Activated CD8-positive, alpha-beta T cell treated with anti-CD3 and anti-CD28 coated beads, Interleukin-2, amount 10 ng/mL, durations not matched to agents 7 days and 5 days (primary cell): Measurements from ENCODE around the gene RPL10. TPM values are rescaled to one million over a fixed set of nuclear protein-coding genes. Genes with fewer than 3 reads are reported as not detected.
"Not testable (repeated sequence)": the region's sequence is repeated elsewhere in the genome, so short reads cannot be mapped to it uniquely, and the experiment has no call there.

Experiments
- ATAC-seq: fragments of 150-1000 bp; cut with Tn5 transposase; one replicate; pipeline ENCODE4 v1.10.0; 2021; ENCODE audit warnings: moderate library complexity
- CTCF ChIA-PET: fragments of 350-600 bp; sonication (Branson Sonifier 250); formaldehyde crosslinking; loops from one replicate; lab custom pipeline; 2021; ENCODE audit warnings: antibody characterized with exemption; lab: Charles Lee
- POLR2A ChIA-PET: fragments of 350-600 bp; sonication (Branson Sonifier 250); formaldehyde crosslinking; loops from one replicate; lab custom pipeline; 2021; ENCODE audit warnings: antibody characterized with exemption; lab: Charles Lee
- DNase-seq: peaks from one replicate; pipeline ENCODE4 v3.0.0-alpha.2; 2020
- H3K27ac Mint-ChIP-seq: one replicate; pipeline ENCODE4 v1.8.0; 2021; ENCODE audit warnings: mild to moderate bottlenecking, mixed read lengths
- H3K27me3 Mint-ChIP-seq: one replicate; pipeline ENCODE4 v1.8.0; 2021; ENCODE audit warnings: low read depth, mixed read lengths
- H3K36me3 Mint-ChIP-seq: one replicate; pipeline ENCODE4 v1.8.0; 2021; ENCODE audit warnings: low read depth, mixed read lengths
- H3K4me1 Mint-ChIP-seq: one replicate; pipeline ENCODE4 v1.8.0; 2021; ENCODE audit warnings: low read depth, mixed read lengths
- H3K4me3 Mint-ChIP-seq: one replicate; pipeline ENCODE4 v1.8.0; 2021; ENCODE audit warnings: mild to moderate bottlenecking, mixed read lengths
- H3K9me3 Mint-ChIP-seq: one replicate; pipeline ENCODE4 v1.8.0; 2022; ENCODE audit warnings: mixed read lengths; ENCODE audit not compliant: insufficient read depth
- total RNA-seq, 2 experiments: library from RNA; stranded (reverse); gene quantifications; one replicate each; pipeline ENCODE4 v1.2.3, GENCODE V29; 2021

The RPL10 gene
- total RNA-seq, 2 experiments from 2014 or later = 2,758 to 2,862 TPM

DNA sequence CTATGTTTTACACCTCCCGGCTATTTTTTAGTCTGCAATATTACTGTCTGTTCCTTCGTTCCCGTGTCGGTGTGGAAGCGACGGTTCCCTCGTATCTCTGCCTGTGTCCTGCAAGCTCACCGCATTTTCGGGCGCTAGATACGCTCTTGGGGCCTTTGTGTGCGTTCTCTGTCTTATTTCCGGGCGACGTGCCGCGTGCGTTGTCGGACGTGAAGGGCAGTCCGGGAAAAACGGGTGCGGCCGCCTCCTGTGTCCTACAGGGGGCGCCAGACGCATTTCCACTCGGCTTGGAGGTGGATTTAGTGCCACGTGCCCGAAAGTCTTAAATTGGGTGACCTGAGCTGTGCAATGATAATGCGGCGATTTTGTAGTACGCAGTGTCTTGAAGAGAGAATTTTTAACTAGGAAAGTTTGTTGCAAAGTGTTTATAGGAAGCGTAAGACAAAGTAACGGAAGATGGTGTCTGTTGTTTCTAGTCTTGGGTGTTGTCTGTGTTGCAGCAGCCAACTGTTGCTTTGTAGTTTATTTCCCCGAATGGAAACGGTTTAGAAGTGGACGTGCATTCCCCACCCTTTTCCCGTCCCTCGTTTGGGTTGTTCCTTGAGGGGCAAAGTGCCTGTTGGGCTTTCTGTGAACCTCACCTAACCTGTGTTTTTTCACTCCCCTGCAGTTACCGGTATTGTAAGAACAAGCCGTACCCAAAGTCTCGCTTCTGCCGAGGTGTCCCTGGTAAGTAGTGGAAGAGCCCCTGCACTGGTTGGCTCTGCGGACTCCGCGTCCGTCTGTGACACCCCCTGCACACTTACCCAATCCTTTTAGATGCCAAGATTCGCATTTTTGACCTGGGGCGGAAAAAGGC is 720 bp downstream of the RPL10 start:
- Mint-ChIP-seq H3K36me3 (peaks cover 40% of the 10 kb centered on the region), H3K4me3 (peak overlapping the region; percentile 90), H3K4me1 (peaks cover 14% of the 10 kb centered on the region), H3K27me3 (no peaks in the 10 kb centered on the region), H3K9me3 (no peaks in the 10 kb centered on the region), H3K27ac (peak overlapping the region; percentile 100)
- ATAC-seq = peak; percentile 36
- POLR2A ChIA-PET = interaction anchor here (0.7 to 3.5 kb wide), 21 partner anchors 12 to 143 kb away, joined by 3 to 55 read pairs (median 4); partner anchors contain the start of genes ATP6AP1, DNASE1L1, SLC10A3 and TAFAZZIN
- CTCF ChIA-PET = interaction anchor here (0.9 to 1.9 kb wide), 10 partner anchors 12 to 143 kb away, joined by 3 to 8 read pairs (median 5); partner anchors contain the start of gene SLC10A3
- DNase-seq = peak; percentile 90

- H3K4me1 Mint-ChIP-seq = peaks cover 14% of the 10 kb centered on the region
- H3K4me3 Mint-ChIP-seq = peak overlapping the region; percentile 90
- peak overlapping the region; percentile 100 for H3K27ac Mint-ChIP-seq
- ATAC-seq = no peak
- ChIA-PET CTCF (interaction anchor here (1.2 to 1.7 kb wide), 4 partner anchors 127 to 142 kb away, joined by 3 to 6 read pairs (median 4); no protein-coding TSS in a partner anchor), POLR2A (interaction anchor here (0.8 to 3.5 kb wide), 10 partner anchors 11 to 141 kb away, joined by 3 to 55 read pairs (median 5); partner anchors contain the start of genes ATP6AP1, DNASE1L1, SLC10A3 and TAFAZZIN)
- peak; percentile 55 for DNase-seq
- peaks cover 40% of the 10 kb centered on the region for H3K36me3 Mint-ChIP-seq
- no peaks in the 10 kb centered on the region for H3K9me3 Mint-ChIP-seq
- H3K27me3 Mint-ChIP-seq = no peaks in the 10 kb centered on the region
These were observed 1.6 kb downstream of the RPL10 start for GRCh38 chrX:154399527-154400368.

DNA sequence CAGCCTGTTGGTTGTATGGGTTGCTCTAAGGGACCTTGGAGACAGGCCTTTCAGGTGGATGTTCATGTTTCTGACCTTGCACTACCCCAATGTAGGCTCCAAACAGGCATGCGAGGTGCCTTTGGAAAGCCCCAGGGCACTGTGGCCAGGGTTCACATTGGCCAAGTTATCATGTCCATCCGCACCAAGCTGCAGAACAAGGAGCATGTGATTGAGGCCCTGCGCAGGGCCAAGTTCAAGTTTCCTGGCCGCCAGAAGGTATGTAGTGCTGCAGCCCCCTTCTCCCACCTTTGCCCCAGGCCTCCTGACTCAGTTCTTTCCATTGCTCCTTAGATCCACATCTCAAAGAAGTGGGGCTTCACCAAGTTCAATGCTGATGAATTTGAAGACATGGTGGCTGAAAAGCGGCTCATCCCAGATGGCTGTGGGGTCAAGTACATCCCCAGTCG is 2.2 kb downstream of the RPL10 start:
- H3K27me3 Mint-ChIP-seq, H3K9me3 Mint-ChIP-seq, ATAC-seq, DNase-seq: not testable (repeated sequence)
- CTCF ChIA-PET = interaction anchor here (1.4 kb wide), 1 partner anchor 127 kb away, joined by 6 read pairs; no protein-coding TSS in a partner anchor
- Mint-ChIP-seq H3K4me3 (peak overlapping the region; percentile 90), H3K4me1 (peaks cover 14% of the 10 kb centered on the region), H3K36me3 (peaks cover 40% of the 10 kb centered on the region), H3K27ac (peak overlapping the region; percentile 100)
- POLR2A ChIA-PET = interaction anchor here (1.2 to 3.5 kb wide), 5 partner anchors 11 to 97 kb away, joined by 3 to 55 read pairs (median 4); partner anchors contain the start of genes DNASE1L1, SLC10A3 and TAFAZZIN

GRCh38 chrX:154401045-154401799 is 3.0 kb downstream of the RPL10 start:
- peaks cover 40% of the 10 kb centered on the region for H3K36me3 Mint-ChIP-seq
- peak overlapping the region; percentile 90 for H3K4me3 Mint-ChIP-seq
- H3K27me3 Mint-ChIP-seq = no peaks in the 10 kb centered on the region
- peak overlapping the region; percentile 100 for H3K27ac Mint-ChIP-seq
- POLR2A ChIA-PET = interaction anchor here (0.7 to 1.2 kb wide), 2 partner anchors 19 to 1570 kb away, joined by 4 read pairs; partner anchors contain the start of genes CETN2 and NSDHL
- CTCF ChIA-PET = no interaction called here
- H3K9me3 Mint-ChIP-seq = no peaks in the 10 kb centered on the region
- ATAC-seq (no peak), DNase-seq (no peak)
- peaks cover 14% of the 10 kb centered on the region for H3K4me1 Mint-ChIP-seq

DNA sequence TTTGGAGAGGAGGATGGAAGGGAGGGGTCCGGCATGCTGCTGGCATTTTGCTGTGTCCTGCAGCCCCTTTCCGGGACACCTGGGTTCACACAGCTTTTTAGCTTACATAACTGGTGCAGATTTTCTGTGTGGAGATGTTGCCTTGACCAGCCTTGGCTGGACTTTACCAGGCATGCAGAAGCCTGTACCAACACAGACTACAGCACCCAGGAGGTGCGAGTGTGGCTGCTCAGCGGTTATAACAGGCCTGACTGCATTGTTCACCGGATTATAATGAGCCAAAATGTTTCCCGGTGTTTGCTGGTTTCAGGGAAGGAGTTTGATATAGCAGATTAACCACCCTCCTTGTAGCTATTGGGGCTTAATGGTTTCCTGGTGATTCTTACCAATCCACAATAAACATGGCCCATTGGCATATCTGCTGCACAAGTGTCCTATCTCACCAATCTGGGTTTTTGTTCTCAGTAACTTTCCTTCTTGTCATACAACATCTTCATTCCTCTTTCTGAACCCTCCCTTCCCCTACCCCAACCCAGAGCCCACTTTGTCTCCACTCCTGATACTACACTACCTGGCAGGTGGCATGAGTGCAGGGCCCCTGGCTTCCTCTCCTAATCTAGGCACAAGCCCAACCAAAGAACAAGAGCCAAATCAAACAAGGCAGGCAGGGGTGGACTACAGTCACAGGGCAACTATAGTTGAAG is 3.9 kb downstream of the RPL10 start:
- H3K4me1 Mint-ChIP-seq = peaks cover 12% of the 10 kb centered on the region
- no peaks in the 10 kb centered on the region for H3K9me3 Mint-ChIP-seq
- DNase-seq (no peak), ATAC-seq (no peak)
- CTCF ChIA-PET = no interaction called here
- POLR2A ChIA-PET = interaction anchor here (0.6 to 1.1 kb wide), 2 partner anchors 32 to 88 kb away, joined by 3 read pairs; no protein-coding TSS in a partner anchor
- peak overlapping the region; percentile 44 for H3K27ac Mint-ChIP-seq
- no peak overlapping the region for H3K4me3 Mint-ChIP-seq
- H3K36me3 Mint-ChIP-seq = peaks cover 38% of the 10 kb centered on the region
- H3K27me3 Mint-ChIP-seq = no peaks in the 10 kb centered on the region

DNA sequence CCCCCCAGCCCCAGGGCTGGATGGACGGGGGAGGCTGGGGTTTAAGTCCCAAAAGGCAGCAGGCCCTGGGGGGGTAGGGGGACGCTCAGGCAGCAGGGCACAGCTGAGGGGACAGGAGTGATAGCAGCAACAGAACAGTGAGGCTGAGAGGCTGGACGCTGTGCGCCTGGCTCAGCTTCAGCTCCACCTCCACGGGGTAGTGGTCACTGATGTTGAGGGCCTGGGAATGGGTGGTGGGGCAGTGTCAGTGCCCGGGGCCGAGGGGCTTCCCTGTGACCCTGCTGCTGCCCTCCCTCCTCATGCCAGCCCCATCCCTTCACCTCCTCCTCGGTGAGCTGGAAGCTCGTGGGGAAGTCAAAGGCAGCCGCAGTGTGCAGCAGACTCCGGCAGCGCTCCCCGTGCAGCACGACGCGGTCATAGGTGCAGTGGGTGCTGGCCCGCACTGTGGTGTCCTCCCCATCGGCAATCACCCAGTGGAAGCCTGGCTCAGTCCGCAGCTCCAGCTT is 4.5 kb downstream of the RPL10 start:
- H3K4me1 Mint-ChIP-seq = peaks cover 11% of the 10 kb centered on the region
- POLR2A ChIA-PET = interaction anchor here (0.6 to 1.1 kb wide), 2 partner anchors 32 to 87 kb away, joined by 3 read pairs; no protein-coding TSS in a partner anchor
- H3K9me3 Mint-ChIP-seq = no peaks in the 10 kb centered on the region
- H3K36me3 Mint-ChIP-seq = peaks cover 38% of the 10 kb centered on the region
- no peak for DNase-seq
- H3K27me3 Mint-ChIP-seq = no peaks in the 10 kb centered on the region
- H3K4me3 Mint-ChIP-seq = no peak overlapping the region
- peak overlapping the region; percentile 44 for H3K27ac Mint-ChIP-seq
- no peak for ATAC-seq
- CTCF ChIA-PET = no interaction called here

DNA sequence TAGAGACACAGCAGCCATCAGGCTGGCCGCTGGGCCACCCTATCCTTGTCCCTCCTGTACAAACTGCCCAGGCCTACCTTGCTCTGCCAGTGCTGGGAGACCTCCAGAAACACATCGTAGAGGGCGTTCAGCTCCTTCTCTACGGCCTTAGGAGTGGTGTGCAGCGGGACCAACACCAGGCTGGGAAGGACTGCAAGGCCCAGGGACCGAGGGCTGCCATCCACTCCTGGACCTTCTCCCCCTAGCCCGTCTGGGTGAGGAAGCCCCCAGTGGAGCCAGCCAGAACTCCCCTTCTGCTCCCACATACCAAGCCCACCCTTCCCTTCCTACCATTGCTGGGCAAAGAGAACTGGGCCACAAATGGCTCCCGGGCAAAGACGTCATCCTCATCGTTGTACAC is 5.0 kb downstream of the RPL10 start:
- CTCF ChIA-PET = no interaction called here
- H3K27ac Mint-ChIP-seq = no peak overlapping the region
- H3K27me3 Mint-ChIP-seq = no peaks in the 10 kb centered on the region
- POLR2A ChIA-PET = interaction anchor here (1.1 kb wide), 1 partner anchor 33 kb away, joined by 3 read pairs; no protein-coding TSS in a partner anchor
- ATAC-seq (no peak), DNase-seq (no peak)
- peaks cover 11% of the 10 kb centered on the region for H3K4me1 Mint-ChIP-seq
- H3K9me3 Mint-ChIP-seq = no peaks in the 10 kb centered on the region
- no peak overlapping the region for H3K4me3 Mint-ChIP-seq
- peaks cover 35% of the 10 kb centered on the region for H3K36me3 Mint-ChIP-seq

DNA sequence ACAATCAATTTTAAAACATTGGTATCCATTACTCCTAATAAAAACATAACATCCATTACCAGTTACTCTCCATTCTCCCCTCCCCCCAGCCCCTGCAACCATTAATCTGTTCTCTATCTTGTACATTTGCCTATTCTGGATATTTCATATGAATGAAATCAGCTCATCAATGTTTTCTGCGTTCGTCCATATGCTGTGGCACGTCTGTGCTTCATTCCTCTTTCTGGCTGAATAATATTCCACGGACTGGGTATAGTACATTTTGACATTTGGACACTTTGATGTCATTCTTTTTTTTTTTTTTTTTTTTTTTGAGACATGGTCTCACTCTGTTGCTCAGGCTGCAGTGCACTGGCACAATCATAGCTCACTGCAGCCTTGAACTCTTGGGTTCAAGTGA is 5.7 kb downstream of the RPL10 start:
- peaks cover 14% of the 10 kb centered on the region for H3K4me1 Mint-ChIP-seq
- CTCF ChIA-PET = no interaction called here
- H3K36me3 Mint-ChIP-seq = peaks cover 34% of the 10 kb centered on the region
- POLR2A ChIA-PET = no interaction called here
- H3K9me3 Mint-ChIP-seq = no peaks in the 10 kb centered on the region
- H3K27me3 Mint-ChIP-seq = no peaks in the 10 kb centered on the region
- H3K27ac Mint-ChIP-seq = no peak overlapping the region
- DNase-seq (no peak), ATAC-seq (no peak)
- no peak overlapping the region for H3K4me3 Mint-ChIP-seq

GRCh38 chrX:154404625-154405192 is 6.5 kb downstream of the RPL10 start:
- peaks cover 28% of the 10 kb centered on the region for H3K36me3 Mint-ChIP-seq
- peaks cover 17% of the 10 kb centered on the region for H3K4me1 Mint-ChIP-seq
- no peaks in the 10 kb centered on the region for H3K27me3 Mint-ChIP-seq
- POLR2A ChIA-PET = interaction anchor here (0.6 kb wide), 1 partner anchor 100 kb away, joined by 5 read pairs; no protein-coding TSS in a partner anchor
- H3K4me3 Mint-ChIP-seq = no peak overlapping the region
- no peak overlapping the region for H3K27ac Mint-ChIP-seq
- CTCF ChIA-PET = no interaction called here
- DNase-seq = no peak
- H3K9me3 Mint-ChIP-seq = no peaks in the 10 kb centered on the region
- no peak for ATAC-seq
